K562 treated with DMSO at 1 percent for 48 hours (cell line): ENCODE results near the gene TEX35. TPM values are rescaled to one million over a fixed set of nuclear protein-coding genes. Genes with fewer than 3 reads are reported as not detected.

Experiments
- total RNA-seq: library from RNA; unstranded; fragments of 300-600 nt; gene quantifications from 2 replicates; pipeline ENCODE4 v1.2.3, GENCODE V29; 2022; ENCODE audit warnings: low replicate concordance; ENCODE audit errors: extremely low read depth

Gene TEX35
- total RNA-seq, result not detected in 2 replicates

GRCh38 chr1:178512566-178513277 is at the start of gene TEX35:
Gene TEX35, plus strand, starts transcription at chr1:178513109. Its CDS starts 80 bp downstream, at chr1:178513189.

GRCh38 chr1:178496410-178497135 is 16.3 kb upstream of the TEX35 start, which contains the start of gene CLEC20A:
Gene CLEC20A, minus strand, starts transcription at chr1:178496964. Its CDS starts 25 bp downstream, at chr1:178496939.

Other genes with a start within 250 kb of the TEX35 start
- gene CLEC20A, start 16.1 kb upstream of the TEX35 start, total RNA-seq, result not detected in 2 replicates
- gene RALGPS2, start 212.1 kb downstream of the TEX35 start, total RNA-seq, result not detected in 2 replicates